Right lobe of liver (tissue), 4 donors: ENCODE measurements around the gene LRCH3.
A peak's percentile ranks its signal among the peaks of the same experiment; 100 is the strongest.

Experiments used
- POLR2A ChIP-seq: fragments of 450-650 bp; IDR thresholded peaks from one replicate; pipeline ENCODE4 v1.6.1; 2017; ENCODE audit warnings: antibody characterized with exemption, mild to moderate bottlenecking
- TF ChIP-seq, protein P1 (sequence below), 4 donors: fragments of 200-600 bp in 3 of 4; fragments of 450-650 bp in 1 of 4; IDR thresholded peaks; one replicate each; pipeline versions ENCODE4 v1.5.1 to v1.8.0; 2016 to 2022; ENCODE audit warnings: antibody characterized with exemption in 4 of 4, mild to moderate bottlenecking in 2 of 4
- donor health status: DM: no; HTN: no; CAD: no.
- donor health status: DM: no; HTN: no; CAD: no.
- donor health status: DM: no; HTN: yes; CAD: no.

DNA sequence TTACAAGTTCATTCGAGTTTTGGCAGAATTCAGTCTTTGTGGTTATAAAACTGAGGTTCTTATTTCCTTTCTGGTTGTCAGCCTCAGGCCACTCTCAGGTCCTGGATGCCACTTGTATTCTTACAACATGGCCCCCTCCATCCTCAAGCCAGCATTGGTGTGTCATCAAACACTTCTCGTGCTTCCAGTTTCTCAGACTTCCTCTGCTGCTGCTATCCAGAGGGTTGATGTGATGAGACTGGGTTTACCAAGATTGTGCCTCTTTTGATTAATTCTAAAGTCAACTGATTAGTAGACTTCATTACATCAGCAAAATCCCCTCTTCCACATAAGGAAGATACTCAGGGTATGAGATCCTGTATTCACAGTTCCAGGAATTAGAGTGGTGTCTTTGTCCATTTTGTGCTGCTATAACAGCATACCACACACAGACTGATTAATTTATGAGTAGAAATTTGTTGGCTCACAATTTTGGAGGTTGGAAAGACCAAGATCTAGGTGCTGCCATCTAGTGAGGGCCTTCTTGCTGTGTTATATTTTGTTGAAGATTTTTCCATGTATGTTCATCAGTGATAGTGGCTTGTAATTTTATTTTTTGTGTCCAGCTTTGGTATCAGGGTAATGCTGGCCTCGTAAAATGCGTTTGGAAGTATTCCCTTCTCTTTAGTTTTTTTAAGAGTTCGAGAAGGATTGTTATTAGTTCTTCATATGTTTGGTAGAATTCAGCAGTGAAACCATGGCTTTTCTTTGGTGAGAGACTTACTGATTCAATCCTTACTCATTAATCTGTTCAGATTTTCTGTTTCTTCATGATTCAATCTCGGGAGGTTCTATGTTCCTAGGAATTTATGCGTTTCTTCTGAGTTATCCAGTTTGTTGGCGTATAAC is 11.1 kb downstream of the LRCH3 start:
- TF ChIP-seq, protein P1, sequence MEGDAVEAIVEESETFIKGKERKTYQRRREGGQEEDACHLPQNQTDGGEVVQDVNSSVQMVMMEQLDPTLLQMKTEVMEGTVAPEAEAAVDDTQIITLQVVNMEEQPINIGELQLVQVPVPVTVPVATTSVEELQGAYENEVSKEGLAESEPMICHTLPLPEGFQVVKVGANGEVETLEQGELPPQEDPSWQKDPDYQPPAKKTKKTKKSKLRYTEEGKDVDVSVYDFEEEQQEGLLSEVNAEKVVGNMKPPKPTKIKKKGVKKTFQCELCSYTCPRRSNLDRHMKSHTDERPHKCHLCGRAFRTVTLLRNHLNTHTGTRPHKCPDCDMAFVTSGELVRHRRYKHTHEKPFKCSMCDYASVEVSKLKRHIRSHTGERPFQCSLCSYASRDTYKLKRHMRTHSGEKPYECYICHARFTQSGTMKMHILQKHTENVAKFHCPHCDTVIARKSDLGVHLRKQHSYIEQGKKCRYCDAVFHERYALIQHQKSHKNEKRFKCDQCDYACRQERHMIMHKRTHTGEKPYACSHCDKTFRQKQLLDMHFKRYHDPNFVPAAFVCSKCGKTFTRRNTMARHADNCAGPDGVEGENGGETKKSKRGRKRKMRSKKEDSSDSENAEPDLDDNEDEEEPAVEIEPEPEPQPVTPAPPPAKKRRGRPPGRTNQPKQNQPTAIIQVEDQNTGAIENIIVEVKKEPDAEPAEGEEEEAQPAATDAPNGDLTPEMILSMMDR (IDR thresholded peaks at IDR 0.05) = peak; percentile 15 to 36 (median 28)
- TF ChIP-seq POLR2A = no peak
